Measurements from ENCODE around the gene EFCAB14. TPM values are rescaled to one million over a fixed set of nuclear protein-coding genes. Genes with fewer than 3 reads are reported as not detected.

Gene EFCAB14
- total and polyA plus RNA-seq, 2 of the 8 experiments (the other 6 are each of a cell fraction or from before 2014, with no cell fraction given): 19.4 to 40.4 TPM

DNA sequence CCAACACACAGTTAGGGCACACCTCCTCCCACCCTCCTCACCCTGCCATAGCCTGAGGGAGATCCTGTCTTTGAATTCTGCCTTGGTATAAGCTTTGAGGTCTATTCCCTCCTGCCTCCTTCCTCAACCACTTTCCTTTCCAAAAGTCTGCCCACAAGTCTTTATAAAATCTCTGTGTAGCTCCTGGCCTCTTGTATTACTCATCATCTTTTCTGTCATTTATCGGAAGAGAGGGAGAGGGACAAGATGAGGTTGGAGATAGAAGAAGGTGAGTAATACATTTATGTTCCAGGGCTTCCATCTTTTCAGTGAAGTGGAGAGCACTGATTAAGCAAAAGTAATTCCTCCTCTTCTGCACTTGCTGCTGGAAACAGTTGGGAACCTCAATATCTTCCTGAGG is 30.5 kb upstream of the EFCAB14 start (continued):
- no peak for TF ChIP-seq SAP30 (IDR thresholded peaks at IDR 0.05; ENCODE audit: insufficient read depth, insufficient replicate concordance, low read length)
- TF ChIP-seq, protein P1, sequence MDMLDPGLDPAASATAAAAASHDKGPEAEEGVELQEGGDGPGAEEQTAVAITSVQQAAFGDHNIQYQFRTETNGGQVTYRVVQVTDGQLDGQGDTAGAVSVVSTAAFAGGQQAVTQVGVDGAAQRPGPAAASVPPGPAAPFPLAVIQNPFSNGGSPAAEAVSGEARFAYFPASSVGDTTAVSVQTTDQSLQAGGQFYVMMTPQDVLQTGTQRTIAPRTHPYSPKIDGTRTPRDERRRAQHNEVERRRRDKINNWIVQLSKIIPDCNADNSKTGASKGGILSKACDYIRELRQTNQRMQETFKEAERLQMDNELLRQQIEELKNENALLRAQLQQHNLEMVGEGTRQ (IDR thresholded peaks at IDR 0.05; ENCODE audit: low read length): no peak
- TF ChIP-seq HDAC2 (IDR thresholded peaks at IDR 0.05; ENCODE audit: borderline replicate concordance in 1 of 2, low read depth in 2 of 2, low read length in 2 of 2): no peak
- no peak for TF ChIP-seq KDM1A (IDR thresholded peaks at IDR 0.05; ENCODE audit: borderline replicate concordance, low read length)
